Liver (tissue), 9 donors: Measurements from ENCODE around the gene LRP5. TPM values are rescaled to one million over a fixed set of nuclear protein-coding genes. Genes with fewer than 3 reads are reported as not detected.
A peak's percentile ranks its signal among the peaks of the same experiment; 100 is the strongest.

Experiments used
- DNase-seq: peaks from one replicate; pipeline ENCODE4 v3.0.0-alpha.2; 2017; ENCODE audit warnings: low spot score
- H3K27ac ChIP-seq, 2 donors: one replicate each; pipeline ENCODE4 v1.7.0; 2013; ENCODE audit warnings: inconsistent platforms in 2 of 2, low read length in 2 of 2, control low read depth in 1 of 2, low read depth in 1 of 2, mild to moderate bottlenecking in 1 of 2
- H3K27me3 ChIP-seq, 4 donors: one replicate each; pipeline versions ENCODE4 v1.6.1 to v1.7.0; 2013; ENCODE audit warnings: low read length in 3 of 4, inconsistent platforms in 1 of 4, mild to moderate bottlenecking in 1 of 4, moderate library complexity in 1 of 4; ENCODE audit not compliant: control insufficient read depth in 4 of 4, insufficient read depth in 4 of 4
- H3K36me3 ChIP-seq, 4 donors: one replicate each; pipeline versions ENCODE4 v1.6.1 to v1.7.0; 2013; ENCODE audit warnings: low read length in 3 of 4, mild to moderate bottlenecking in 3 of 4, low read depth in 1 of 4, moderate library complexity in 1 of 4; ENCODE audit not compliant: control insufficient read depth in 4 of 4, insufficient read depth in 3 of 4
- H3K4me1 ChIP-seq, 4 donors: one replicate each; pipeline versions ENCODE4 v1.6.1 to v1.7.0; 2013; ENCODE audit warnings: low read length in 3 of 4, mild to moderate bottlenecking in 3 of 4, moderate library complexity in 1 of 4; ENCODE audit not compliant: control insufficient read depth in 4 of 4, insufficient read depth in 4 of 4
- H3K4me3 ChIP-seq, 3 donors: one replicate each; pipeline versions ENCODE4 v1.6.1 to v1.7.0; 2013; ENCODE audit warnings: low read length in 3 of 3, control low read depth in 1 of 3, low read depth in 1 of 3, mild to moderate bottlenecking in 1 of 3
- H3K9ac ChIP-seq, 2 donors: one replicate each; pipeline ENCODE4 v1.7.0; 2013; ENCODE audit warnings: low read length in 2 of 2, mild to moderate bottlenecking in 2 of 2, moderate library complexity in 2 of 2, control low read depth in 1 of 2, low read depth in 1 of 2
- H3K9me3 ChIP-seq, 4 donors: one replicate each; pipeline versions ENCODE4 v1.6.1 to v1.7.0; 2013; ENCODE audit warnings: low read length in 3 of 4; ENCODE audit not compliant: control insufficient read depth in 4 of 4
- EGR1 ChIP-seq, 2 donors: IDR thresholded peaks; 2 replicates each; pipeline ENCODE4 v1.6.1; 2016 to 2018; ENCODE audit warnings: antibody characterized with exemption in 2 of 2, low read depth in 2 of 2
- FOXA1 ChIP-seq: IDR thresholded peaks from 2 replicates; pipeline ENCODE4 v1.6.1; 2016; ENCODE audit warnings: antibody characterized with exemption
- FOXA2 ChIP-seq: IDR thresholded peaks from 2 replicates; pipeline ENCODE4 v1.6.1; 2016; ENCODE audit warnings: antibody characterized with exemption
- GABPA ChIP-seq, 2 donors: IDR thresholded peaks in 1 of 2; conservative IDR thresholded peaks in 1 of 2; 2 replicates each; pipeline ENCODE4 v1.6.1; 2016; ENCODE audit warnings: antibody characterized with exemption in 2 of 2, mild to moderate bottlenecking in 1 of 2, moderate library complexity in 1 of 2
- HNF4A ChIP-seq, 2 donors: conservative IDR thresholded peaks; 2 replicates each; pipeline ENCODE4 v1.6.1; 2016; ENCODE audit warnings: antibody characterized with exemption in 2 of 2, mild to moderate bottlenecking in 2 of 2
- HNF4G ChIP-seq: IDR thresholded peaks from 2 replicates; pipeline ENCODE4 v1.6.1; 2016; ENCODE audit warnings: antibody characterized with exemption
- JUND ChIP-seq, 2 donors: IDR thresholded peaks; 2 replicates each; pipeline ENCODE4 v1.6.1; 2016; ENCODE audit warnings: antibody characterized with exemption in 2 of 2
- MAX ChIP-seq: IDR thresholded peaks from 2 replicates; pipeline ENCODE4 v1.6.1; 2016; ENCODE audit warnings: antibody characterized with exemption
- NR2F2 ChIP-seq: IDR thresholded peaks from 2 replicates; pipeline ENCODE4 v1.6.1; 2016; ENCODE audit warnings: antibody characterized with exemption
- RAD21 ChIP-seq, 2 donors: IDR thresholded peaks; 2 replicates each; pipeline ENCODE4 v1.6.1; 2016; ENCODE audit warnings: antibody characterized with exemption in 2 of 2, mild to moderate bottlenecking in 2 of 2
- RXRA ChIP-seq, 2 donors: IDR thresholded peaks; 2 replicates each; pipeline ENCODE4 v1.6.1; 2017 to 2018; ENCODE audit warnings: antibody characterized with exemption in 2 of 2, mild to moderate bottlenecking in 1 of 2
- SP1 ChIP-seq: IDR thresholded peaks from 2 replicates; pipeline ENCODE4 v1.6.1; 2018; ENCODE audit warnings: antibody characterized with exemption, mild to moderate bottlenecking
- TAF1 ChIP-seq: conservative IDR thresholded peaks from 2 replicates; pipeline ENCODE4 v1.6.1; 2016; ENCODE audit warnings: antibody characterized with exemption, mild to moderate bottlenecking
- YY1 ChIP-seq: IDR thresholded peaks from 2 replicates; pipeline ENCODE4 v1.6.1; 2016; ENCODE audit warnings: antibody characterized with exemption, mild to moderate bottlenecking
- WGBS: extraction: QIAGEN DNeasy Blood & Tissue Kit; methylation state at CpG from one replicate; pipeline ENCODE4 v1.1.7; 2013; 5-methylcytosine and 5-hydroxymethylcytosine counted together
- polyA plus RNA-seq, 2 donors: library from polyadenylated mRNA; stranded (reverse) in 1 of 2; unstranded in 1 of 2; fragments of 200-250 nt in 1 of 2; fragments of >200 nt in 1 of 2; fragmentation: Nextera tagmentation in 1 of 2; extraction: Ambion mirVana in 1 of 2; gene quantifications; one replicate each; pipeline versions ENCODE4 v1.2.1 to v1.2.3, GENCODE V29; 2013 to 2015
- total RNA-seq, 2 donors: library from RNA; depleted of rRNA; stranded (reverse); fragments of >200 nt; gene quantifications; one replicate each; pipeline ENCODE4 v1.2.3, GENCODE V29; 2014
- TF ChIP-seq, protein P1 (sequence below): IDR thresholded peaks from 2 replicates; pipeline ENCODE4 v1.6.1; 2016; ENCODE audit warnings: antibody characterized with exemption, mild to moderate bottlenecking
- TF ChIP-seq, protein P2 (sequence below): IDR thresholded peaks from 2 replicates; pipeline ENCODE4 v1.6.1; 2016; ENCODE audit warnings: antibody characterized with exemption
- TF ChIP-seq, protein P3 (sequence below): IDR thresholded peaks from 2 replicates; pipeline ENCODE4 v1.6.1; 2016; ENCODE audit warnings: antibody characterized with exemption
- TF ChIP-seq, protein P4 (sequence below): fragments of 150-350 bp; IDR thresholded peaks from 2 replicates; pipeline ENCODE4 v1.5.1; 2017; ENCODE audit warnings: improper control_type of control experiment, low read depth, low read length; ENCODE audit not compliant: missing input control
- donor health status: healthy.
- donor health status: healthy.
- donor health status: healthy.
- donor health status: healthy.
- donor health status: healthy.

LRP5 gene
- total and polyA plus RNA-seq, 4 donors, result 48.9 to 99.3 (median 71.3) TPM

DNA sequence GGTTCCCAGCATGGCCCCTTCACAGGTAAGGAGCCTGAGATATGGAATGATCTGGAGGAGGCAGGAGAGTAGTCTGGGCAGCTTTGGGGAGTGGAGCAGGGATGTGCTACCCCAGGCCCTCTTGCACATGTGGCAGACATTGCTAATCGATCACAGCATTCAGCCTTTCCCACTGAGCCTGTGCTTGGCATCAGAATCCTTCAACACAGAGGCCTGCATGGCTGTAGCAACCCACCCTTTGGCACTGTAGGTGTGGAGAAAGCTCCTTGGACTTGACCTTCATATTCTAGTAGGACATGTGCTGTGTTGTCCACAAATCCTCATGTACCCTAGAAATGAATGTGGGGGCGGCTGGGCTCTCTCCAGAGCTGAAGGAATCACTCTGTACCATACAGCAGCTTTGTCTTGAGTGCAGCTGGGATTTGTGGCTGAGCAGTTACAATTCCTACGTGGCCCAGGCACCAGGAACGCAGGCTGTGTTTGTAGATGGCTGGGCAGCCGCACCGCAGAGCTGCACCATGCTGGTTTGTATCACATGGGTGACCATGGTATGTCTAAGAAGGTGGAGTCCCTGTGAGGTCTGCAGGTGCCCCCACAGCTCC is 126.4 kb downstream of the LRP5 start (continued):
- TF ChIP-seq RAD21 (IDR thresholded peaks at IDR 0.05), result no peak

DNA sequence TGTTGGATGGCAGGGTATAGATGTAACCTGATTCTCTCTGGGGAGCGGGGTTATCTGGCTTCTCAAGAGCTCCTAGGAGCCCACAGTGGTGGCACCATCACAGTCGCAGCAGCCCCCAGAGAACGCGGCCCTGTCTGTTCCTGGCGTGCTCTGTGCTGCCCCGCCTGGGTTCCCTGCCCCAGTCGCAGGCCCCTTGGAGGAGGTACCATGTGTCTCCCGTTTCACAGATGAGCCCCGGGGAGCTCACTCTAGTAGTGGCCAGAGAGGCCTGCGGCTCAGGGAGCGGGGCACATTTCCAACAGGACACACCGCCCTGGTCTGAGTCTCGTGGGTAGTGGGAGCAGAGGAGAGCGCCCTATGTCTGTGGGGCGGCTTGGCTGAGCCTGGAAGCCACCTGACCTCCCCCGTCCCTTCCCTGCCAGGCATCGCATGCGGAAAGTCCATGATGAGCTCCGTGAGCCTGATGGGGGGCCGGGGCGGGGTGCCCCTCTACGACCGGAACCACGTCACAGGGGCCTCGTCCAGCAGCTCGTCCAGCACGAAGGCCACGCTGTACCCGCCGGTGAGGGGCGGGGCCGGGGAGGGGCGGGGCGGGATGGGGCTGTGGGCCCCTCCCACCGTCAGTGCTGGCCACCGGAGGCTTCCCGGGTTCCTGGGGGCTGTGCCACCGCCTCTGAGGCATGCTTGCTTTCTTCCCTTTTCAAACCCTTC is 127.1 kb downstream of the LRP5 start:
- H3K9ac ChIP-seq, result no peak overlapping the region
- H3K4me1 ChIP-seq, result no peaks in the 10 kb centered on the region
- H3K36me3 ChIP-seq, result peaks cover 24 to 81% (median 40%) of the 10 kb centered on the region in 4 donors
- H3K27me3 ChIP-seq, result no peaks in the 10 kb centered on the region
- peak overlapping the region in 1 of 2 donors; percentile 10 for H3K27ac ChIP-seq
- TF ChIP-seq MAX, result no peak
- no peak for TF ChIP-seq FOXA2
- TF ChIP-seq, protein P1, sequence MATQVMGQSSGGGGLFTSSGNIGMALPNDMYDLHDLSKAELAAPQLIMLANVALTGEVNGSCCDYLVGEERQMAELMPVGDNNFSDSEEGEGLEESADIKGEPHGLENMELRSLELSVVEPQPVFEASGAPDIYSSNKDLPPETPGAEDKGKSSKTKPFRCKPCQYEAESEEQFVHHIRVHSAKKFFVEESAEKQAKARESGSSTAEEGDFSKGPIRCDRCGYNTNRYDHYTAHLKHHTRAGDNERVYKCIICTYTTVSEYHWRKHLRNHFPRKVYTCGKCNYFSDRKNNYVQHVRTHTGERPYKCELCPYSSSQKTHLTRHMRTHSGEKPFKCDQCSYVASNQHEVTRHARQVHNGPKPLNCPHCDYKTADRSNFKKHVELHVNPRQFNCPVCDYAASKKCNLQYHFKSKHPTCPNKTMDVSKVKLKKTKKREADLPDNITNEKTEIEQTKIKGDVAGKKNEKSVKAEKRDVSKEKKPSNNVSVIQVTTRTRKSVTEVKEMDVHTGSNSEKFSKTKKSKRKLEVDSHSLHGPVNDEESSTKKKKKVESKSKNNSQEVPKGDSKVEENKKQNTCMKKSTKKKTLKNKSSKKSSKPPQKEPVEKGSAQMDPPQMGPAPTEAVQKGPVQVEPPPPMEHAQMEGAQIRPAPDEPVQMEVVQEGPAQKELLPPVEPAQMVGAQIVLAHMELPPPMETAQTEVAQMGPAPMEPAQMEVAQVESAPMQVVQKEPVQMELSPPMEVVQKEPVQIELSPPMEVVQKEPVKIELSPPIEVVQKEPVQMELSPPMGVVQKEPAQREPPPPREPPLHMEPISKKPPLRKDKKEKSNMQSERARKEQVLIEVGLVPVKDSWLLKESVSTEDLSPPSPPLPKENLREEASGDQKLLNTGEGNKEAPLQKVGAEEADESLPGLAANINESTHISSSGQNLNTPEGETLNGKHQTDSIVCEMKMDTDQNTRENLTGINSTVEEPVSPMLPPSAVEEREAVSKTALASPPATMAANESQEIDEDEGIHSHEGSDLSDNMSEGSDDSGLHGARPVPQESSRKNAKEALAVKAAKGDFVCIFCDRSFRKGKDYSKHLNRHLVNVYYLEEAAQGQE, result no peak
- no peak for TF ChIP-seq YY1
- no peak for TF ChIP-seq EGR1 (IDR thresholded peaks at IDR 0.05; ENCODE audit: low read depth in 2 of 2)
- TF ChIP-seq RXRA (IDR thresholded peaks at IDR 0.05), result no peak
- TF ChIP-seq, protein P2, sequence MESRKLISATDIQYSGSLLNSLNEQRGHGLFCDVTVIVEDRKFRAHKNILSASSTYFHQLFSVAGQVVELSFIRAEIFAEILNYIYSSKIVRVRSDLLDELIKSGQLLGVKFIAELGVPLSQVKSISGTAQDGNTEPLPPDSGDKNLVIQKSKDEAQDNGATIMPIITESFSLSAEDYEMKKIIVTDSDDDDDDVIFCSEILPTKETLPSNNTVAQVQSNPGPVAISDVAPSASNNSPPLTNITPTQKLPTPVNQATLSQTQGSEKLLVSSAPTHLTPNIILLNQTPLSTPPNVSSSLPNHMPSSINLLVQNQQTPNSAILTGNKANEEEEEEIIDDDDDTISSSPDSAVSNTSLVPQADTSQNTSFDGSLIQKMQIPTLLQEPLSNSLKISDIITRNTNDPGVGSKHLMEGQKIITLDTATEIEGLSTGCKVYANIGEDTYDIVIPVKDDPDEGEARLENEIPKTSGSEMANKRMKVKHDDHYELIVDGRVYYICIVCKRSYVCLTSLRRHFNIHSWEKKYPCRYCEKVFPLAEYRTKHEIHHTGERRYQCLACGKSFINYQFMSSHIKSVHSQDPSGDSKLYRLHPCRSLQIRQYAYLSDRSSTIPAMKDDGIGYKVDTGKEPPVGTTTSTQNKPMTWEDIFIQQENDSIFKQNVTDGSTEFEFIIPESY, result no peak
- TF ChIP-seq, protein P3, sequence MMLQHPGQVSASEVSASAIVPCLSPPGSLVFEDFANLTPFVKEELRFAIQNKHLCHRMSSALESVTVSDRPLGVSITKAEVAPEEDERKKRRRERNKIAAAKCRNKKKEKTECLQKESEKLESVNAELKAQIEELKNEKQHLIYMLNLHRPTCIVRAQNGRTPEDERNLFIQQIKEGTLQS, result no peak
- no peak for TF ChIP-seq GABPA (IDR thresholded peaks at IDR 0.05 in 1 of 2, conservative IDR thresholded peaks at IDR 0.05 in 1 of 2)
- TF ChIP-seq FOXA1, result no peak
- no peak for TF ChIP-seq HNF4G
- no peak for TF ChIP-seq RAD21 (IDR thresholded peaks at IDR 0.05)
- TF ChIP-seq JUND (IDR thresholded peaks at IDR 0.05), result no peak
- no peak for TF ChIP-seq TAF1
- TF ChIP-seq SP1, result no peak
- no peak for TF ChIP-seq HNF4A (conservative IDR thresholded peaks at IDR 0.05)
- TF ChIP-seq, protein P4, sequence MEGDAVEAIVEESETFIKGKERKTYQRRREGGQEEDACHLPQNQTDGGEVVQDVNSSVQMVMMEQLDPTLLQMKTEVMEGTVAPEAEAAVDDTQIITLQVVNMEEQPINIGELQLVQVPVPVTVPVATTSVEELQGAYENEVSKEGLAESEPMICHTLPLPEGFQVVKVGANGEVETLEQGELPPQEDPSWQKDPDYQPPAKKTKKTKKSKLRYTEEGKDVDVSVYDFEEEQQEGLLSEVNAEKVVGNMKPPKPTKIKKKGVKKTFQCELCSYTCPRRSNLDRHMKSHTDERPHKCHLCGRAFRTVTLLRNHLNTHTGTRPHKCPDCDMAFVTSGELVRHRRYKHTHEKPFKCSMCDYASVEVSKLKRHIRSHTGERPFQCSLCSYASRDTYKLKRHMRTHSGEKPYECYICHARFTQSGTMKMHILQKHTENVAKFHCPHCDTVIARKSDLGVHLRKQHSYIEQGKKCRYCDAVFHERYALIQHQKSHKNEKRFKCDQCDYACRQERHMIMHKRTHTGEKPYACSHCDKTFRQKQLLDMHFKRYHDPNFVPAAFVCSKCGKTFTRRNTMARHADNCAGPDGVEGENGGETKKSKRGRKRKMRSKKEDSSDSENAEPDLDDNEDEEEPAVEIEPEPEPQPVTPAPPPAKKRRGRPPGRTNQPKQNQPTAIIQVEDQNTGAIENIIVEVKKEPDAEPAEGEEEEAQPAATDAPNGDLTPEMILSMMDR, result no peak
- TF ChIP-seq NR2F2, result no peak
- WGBS, result 87% methylated on average over 38 of the region's 38 CpGs
- no peak for DNase-seq
- no peak overlapping the region for H3K4me3 ChIP-seq
- H3K9me3 ChIP-seq, result no peaks in the 10 kb centered on the region
